GM10248 (cell line): ENCODE data around the gene RNF207.

Experiments used
- CTCF ChIA-PET: fragments of 300-600 bp; sonication (Branson Sonifier 250); formaldehyde crosslinking; extraction: SDS; loops from one replicate; lab custom pipeline; 2021; ENCODE audit warnings: antibody characterized with exemption; lab: Yijun Ruan, JAX
- POLR2A ChIA-PET: fragments of 350-650 bp; sonication (Branson Sonifier 250); formaldehyde crosslinking; extraction: SDS; loops from one replicate; lab custom pipeline; 2020; ENCODE audit warnings: antibody characterized with exemption; lab: Yijun Ruan, JAX
- DNase-seq: peaks from one replicate; pipeline ENCODE4 v3.0.0; 2012; ENCODE audit errors: extremely low spot score
- TF ChIP-seq, protein P1 (sequence below): IDR thresholded peaks from 2 replicates; pipeline ENCODE4 v1.5.1; 2012; ENCODE audit warnings: mild to moderate bottlenecking, low read depth; ENCODE audit errors: extremely low read depth, missing control alignments, control extremely low read depth

Gene RNF207

GRCh38 chr1:6249739-6250689 lies 44.1 kb downstream of the RNF207 start:
- TF ChIP-seq, protein P1, sequence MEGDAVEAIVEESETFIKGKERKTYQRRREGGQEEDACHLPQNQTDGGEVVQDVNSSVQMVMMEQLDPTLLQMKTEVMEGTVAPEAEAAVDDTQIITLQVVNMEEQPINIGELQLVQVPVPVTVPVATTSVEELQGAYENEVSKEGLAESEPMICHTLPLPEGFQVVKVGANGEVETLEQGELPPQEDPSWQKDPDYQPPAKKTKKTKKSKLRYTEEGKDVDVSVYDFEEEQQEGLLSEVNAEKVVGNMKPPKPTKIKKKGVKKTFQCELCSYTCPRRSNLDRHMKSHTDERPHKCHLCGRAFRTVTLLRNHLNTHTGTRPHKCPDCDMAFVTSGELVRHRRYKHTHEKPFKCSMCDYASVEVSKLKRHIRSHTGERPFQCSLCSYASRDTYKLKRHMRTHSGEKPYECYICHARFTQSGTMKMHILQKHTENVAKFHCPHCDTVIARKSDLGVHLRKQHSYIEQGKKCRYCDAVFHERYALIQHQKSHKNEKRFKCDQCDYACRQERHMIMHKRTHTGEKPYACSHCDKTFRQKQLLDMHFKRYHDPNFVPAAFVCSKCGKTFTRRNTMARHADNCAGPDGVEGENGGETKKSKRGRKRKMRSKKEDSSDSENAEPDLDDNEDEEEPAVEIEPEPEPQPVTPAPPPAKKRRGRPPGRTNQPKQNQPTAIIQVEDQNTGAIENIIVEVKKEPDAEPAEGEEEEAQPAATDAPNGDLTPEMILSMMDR, result no peak
- ChIA-PET CTCF (interaction anchor here (0.8 to 9.6 kb wide), 4 partner anchors 87 to 155 kb away, joined by 3 to 272 read pairs (median 5); no protein-coding TSS in a partner anchor), POLR2A (no interaction called here)
- DNase-seq, result no peak

DNA sequence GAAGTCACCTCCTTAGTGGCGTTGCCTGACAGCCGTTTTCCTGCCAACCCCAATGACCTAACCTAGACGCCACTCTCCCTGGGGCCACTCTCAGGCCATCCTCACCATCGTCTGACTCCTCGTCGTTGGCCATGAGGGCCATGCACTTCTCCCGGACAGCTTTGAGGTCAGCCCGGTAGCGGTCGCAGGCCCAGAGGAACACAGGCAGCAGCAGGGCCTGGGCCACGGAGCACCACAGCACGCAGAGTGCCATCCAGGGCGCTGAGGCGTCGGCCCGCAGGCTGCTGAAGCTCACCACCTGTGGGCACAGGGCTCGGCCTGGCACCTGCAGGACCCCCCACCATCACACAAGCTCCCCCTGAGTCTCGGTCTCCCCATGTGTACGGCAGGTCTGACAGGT lies 45.3 kb downstream of the RNF207 start:
- CTCF ChIA-PET, result interaction anchor here (2.0 to 9.6 kb wide), 2 partner anchors 86 to 154 kb away, joined by 6 to 272 read pairs; no protein-coding TSS in a partner anchor
- POLR2A ChIA-PET, result interaction anchor here (0.6 kb wide), 2 partner anchors 143 to 150 kb away, joined by 3 to 4 read pairs; no protein-coding TSS in a partner anchor
- DNase-seq, result no peak

DNA sequence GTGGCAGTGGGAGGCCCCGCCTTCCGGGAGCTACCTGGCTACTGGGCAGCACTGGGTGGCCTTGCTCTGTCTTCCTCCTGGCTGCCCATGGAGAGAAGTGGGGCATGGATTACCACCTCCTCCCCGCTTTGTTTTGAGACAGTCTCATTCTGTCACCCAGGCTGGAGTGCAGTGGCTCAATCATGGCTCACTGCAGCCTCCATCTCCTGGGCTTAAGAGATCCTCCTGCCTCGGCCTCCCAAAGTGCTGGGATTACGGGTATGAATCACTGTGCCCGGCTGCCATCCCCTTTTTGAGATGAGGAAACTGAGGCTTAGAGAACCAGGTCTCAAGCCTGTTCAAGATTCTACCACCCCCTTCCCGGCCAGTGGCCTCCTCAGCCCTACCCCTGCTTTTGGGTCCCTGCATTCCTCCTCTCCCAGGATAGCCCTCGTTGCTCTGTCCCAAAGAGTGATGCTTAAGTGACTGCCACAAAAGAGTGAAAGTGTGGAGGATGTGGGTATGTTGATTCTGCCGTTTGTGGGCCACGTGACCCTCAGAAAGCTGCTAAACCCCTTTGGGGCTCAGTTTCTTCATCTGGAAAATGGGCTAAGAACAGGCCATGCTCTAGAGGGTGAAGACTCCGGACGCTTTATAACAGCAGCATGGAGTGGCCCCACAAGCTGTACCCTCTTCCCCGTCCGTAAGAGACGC lies 45.9 kb downstream of the RNF207 start:
- no peak for DNase-seq
- ChIA-PET POLR2A (interaction anchor here (0.6 kb wide), 1 partner anchor 142 kb away, joined by 3 read pairs; no protein-coding TSS in a partner anchor), CTCF (interaction anchor here (2.0 to 9.6 kb wide), 2 partner anchors 86 to 154 kb away, joined by 6 to 272 read pairs; no protein-coding TSS in a partner anchor)
- TF ChIP-seq, protein P1, result no peak

More for the DNA sequence above, 45.3 kb downstream of the RNF207 start:
- TF ChIP-seq, protein P1, result no peak

- POLR2A ChIA-PET, result no interaction called here
- CTCF ChIA-PET, result interaction anchor here (0.9 to 9.6 kb wide), 2 partner anchors 28 to 85 kb away, joined by 3 to 272 read pairs; no protein-coding TSS in a partner anchor
- TF ChIP-seq, protein P1, result no peak
- no peak for DNase-seq
These were observed 46.4 kb downstream of the RNF207 start for GRCh38 chr1:6252374-6252710.

GRCh38 chr1:6253380-6253779 lies 47.5 kb downstream of the RNF207 start:
- TF ChIP-seq, protein P1, result no peak
- ChIA-PET CTCF (interaction anchor here (0.9 to 9.6 kb wide), 2 partner anchors 26 to 84 kb away, joined by 3 to 272 read pairs; no protein-coding TSS in a partner anchor), POLR2A (no interaction called here)
- no peak for DNase-seq

GRCh38 chr1:6254691-6255090 lies 48.8 kb downstream of the RNF207 start:
- no peak for DNase-seq
- ChIA-PET CTCF (interaction anchor here (3.3 kb wide), 1 partner anchor 8 kb away, joined by 30 read pairs; no protein-coding TSS in a partner anchor), POLR2A (no interaction called here)
- TF ChIP-seq, protein P1, result no peak
